ENCODE measurements around the gene PLXNA4.
"Not testable (repeated sequence)": the region's sequence is repeated elsewhere in the genome, so short reads cannot be mapped to it uniquely, and the experiment has no call there.

PLXNA4 gene

GRCh38 chr7:132608523-132608922 lies 32.3 kb upstream of the PLXNA4 start:
- no peak overlapping the region for H3K4me3 ChIP-seq (ENCODE audit: low read depth in 1 of 2, low read length in 2 of 2)
- no peaks in the 10 kb centered on the region for H3K9me3 ChIP-seq (ENCODE audit: low read length)
- no peaks in the 10 kb centered on the region for H3K27me3 ChIP-seq (ENCODE audit: control insufficient read depth in 1 of 2, insufficient read depth in 2 of 2, low read length in 2 of 2)
- no peak overlapping the region for H3K27ac ChIP-seq (ENCODE audit: low read depth, low read length)
- H3K4me1 ChIP-seq (ENCODE audit: insufficient read depth, low read length): no peaks in the 10 kb centered on the region
- no peak overlapping the region for H3K9ac ChIP-seq (ENCODE audit: low read length)
- H3K36me3 ChIP-seq (ENCODE audit: insufficient read depth, low read length): no peaks in the 10 kb centered on the region

GRCh38 chr7:132607656-132608055 lies 31.4 kb upstream of the PLXNA4 start:
- Histone ChIP-seq H3K9me3 (ENCODE audit: low read length) (no peaks in the 10 kb centered on the region), H3K36me3 (ENCODE audit: insufficient read depth, low read length) (no peaks in the 10 kb centered on the region)

GRCh38 chr7:132604121-132604520 lies 27.9 kb upstream of the PLXNA4 start:
- no peaks in the 10 kb centered on the region for H3K4me1 ChIP-seq (ENCODE audit: insufficient read depth, low read length)
- H3K27me3 ChIP-seq (ENCODE audit: control insufficient read depth in 1 of 2, insufficient read depth in 2 of 2, low read length in 2 of 2): peaks cover 0 to 4% of the 10 kb centered on the region in 2 donors
- H3K27ac ChIP-seq (ENCODE audit: low read depth, low read length): no peak overlapping the region
- H3K4me3 ChIP-seq (ENCODE audit: low read depth in 1 of 2, low read length in 2 of 2): no peak overlapping the region
- H3K9me3 ChIP-seq (ENCODE audit: low read length): no peaks in the 10 kb centered on the region
- no peak overlapping the region for H3K9ac ChIP-seq (ENCODE audit: low read length)
- no peaks in the 10 kb centered on the region for H3K36me3 ChIP-seq (ENCODE audit: insufficient read depth, low read length)

More at GRCh38 chr7:132607656-132608055, 31.4 kb upstream of the PLXNA4 start:
- H3K27me3 ChIP-seq (ENCODE audit: control insufficient read depth in 1 of 2, insufficient read depth in 2 of 2, low read length in 2 of 2): no peaks in the 10 kb centered on the region
- no peak overlapping the region for H3K9ac ChIP-seq (ENCODE audit: low read length)
- no peak overlapping the region for H3K27ac ChIP-seq (ENCODE audit: low read depth, low read length)
- no peak overlapping the region for H3K4me3 ChIP-seq (ENCODE audit: low read depth in 1 of 2, low read length in 2 of 2)
- H3K4me1 ChIP-seq (ENCODE audit: insufficient read depth, low read length): no peaks in the 10 kb centered on the region

GRCh38 chr7:132603220-132603833 lies 27.1 kb upstream of the PLXNA4 start:
- Histone ChIP-seq H3K27me3 (ENCODE audit: control insufficient read depth in 1 of 2, insufficient read depth in 2 of 2, low read length in 2 of 2) (peaks cover 0 to 4% of the 10 kb centered on the region in 2 donors), H3K9me3 (ENCODE audit: low read length) (no peaks in the 10 kb centered on the region), H3K27ac (ENCODE audit: low read depth, low read length) (no peak overlapping the region), H3K36me3 (ENCODE audit: insufficient read depth, low read length) (no peaks in the 10 kb centered on the region), H3K9ac (ENCODE audit: low read length) (no peak overlapping the region), H3K4me1 (ENCODE audit: insufficient read depth, low read length) (no peaks in the 10 kb centered on the region), H3K4me3 (ENCODE audit: low read depth in 1 of 2, low read length in 2 of 2) (no peak overlapping the region)

- no peaks in the 10 kb centered on the region for H3K4me1 ChIP-seq (ENCODE audit: insufficient read depth, low read length)
- H3K9me3 ChIP-seq (ENCODE audit: low read length): no peaks in the 10 kb centered on the region
- peaks cover 0 to 4% of the 10 kb centered on the region in 2 donors for H3K27me3 ChIP-seq (ENCODE audit: control insufficient read depth in 1 of 2, insufficient read depth in 2 of 2, low read length in 2 of 2)
- H3K27ac ChIP-seq (ENCODE audit: low read depth, low read length): no peak overlapping the region
- no peak overlapping the region for H3K9ac ChIP-seq (ENCODE audit: low read length)
- no peak overlapping the region for H3K4me3 ChIP-seq (ENCODE audit: low read depth in 1 of 2, low read length in 2 of 2)
- H3K36me3 ChIP-seq (ENCODE audit: insufficient read depth, low read length): no peaks in the 10 kb centered on the region
Measured at GRCh38 chr7:132601783-132602182, 25.5 kb upstream of the PLXNA4 start.

GRCh38 chr7:132596588-132596987 lies 20.3 kb upstream of the PLXNA4 start:
- no peaks in the 10 kb centered on the region for H3K27me3 ChIP-seq (ENCODE audit: control insufficient read depth in 1 of 2, insufficient read depth in 2 of 2, low read length in 2 of 2)
- no peaks in the 10 kb centered on the region for H3K9me3 ChIP-seq (ENCODE audit: low read length)
- no peak overlapping the region for H3K9ac ChIP-seq (ENCODE audit: low read length)
- H3K4me1 ChIP-seq (ENCODE audit: insufficient read depth, low read length): no peaks in the 10 kb centered on the region
- H3K36me3 ChIP-seq (ENCODE audit: insufficient read depth, low read length): no peaks in the 10 kb centered on the region
- no peak overlapping the region for H3K27ac ChIP-seq (ENCODE audit: low read depth, low read length)
- H3K4me3 ChIP-seq (ENCODE audit: low read depth in 1 of 2, low read length in 2 of 2): no peak overlapping the region

- not testable (repeated sequence) for H3K9ac ChIP-seq (ENCODE audit: low read length); H3K27ac ChIP-seq (ENCODE audit: low read depth, low read length); H3K4me1 ChIP-seq (ENCODE audit: insufficient read depth, low read length); H3K4me3 ChIP-seq (ENCODE audit: low read depth in 1 of 2, low read length in 2 of 2); H3K36me3 ChIP-seq (ENCODE audit: insufficient read depth, low read length); H3K9me3 ChIP-seq (ENCODE audit: low read length); H3K27me3 ChIP-seq (ENCODE audit: control insufficient read depth in 1 of 2, insufficient read depth in 2 of 2, low read length in 2 of 2)
Measured at GRCh38 chr7:132594741-132595140, 18.5 kb upstream of the PLXNA4 start.

GRCh38 chr7:132592936-132593335 lies 16.7 kb upstream of the PLXNA4 start:
- no peaks in the 10 kb centered on the region for H3K4me1 ChIP-seq (ENCODE audit: insufficient read depth, low read length)
- no peak overlapping the region for H3K9ac ChIP-seq (ENCODE audit: low read length)
- no peak overlapping the region for H3K27ac ChIP-seq (ENCODE audit: low read depth, low read length)
- H3K9me3 ChIP-seq (ENCODE audit: low read length): no peaks in the 10 kb centered on the region
- H3K36me3 ChIP-seq (ENCODE audit: insufficient read depth, low read length): no peaks in the 10 kb centered on the region
- no peaks in the 10 kb centered on the region for H3K27me3 ChIP-seq (ENCODE audit: control insufficient read depth in 1 of 2, insufficient read depth in 2 of 2, low read length in 2 of 2)
- H3K4me3 ChIP-seq (ENCODE audit: low read depth in 1 of 2, low read length in 2 of 2): no peak overlapping the region

GRCh38 chr7:132592231-132592920 lies 16.1 kb upstream of the PLXNA4 start:
- no peak overlapping the region for H3K27ac ChIP-seq (ENCODE audit: low read depth, low read length)
- H3K4me3 ChIP-seq (ENCODE audit: low read depth in 1 of 2, low read length in 2 of 2): no peak overlapping the region
- H3K27me3 ChIP-seq (ENCODE audit: control insufficient read depth in 1 of 2, insufficient read depth in 2 of 2, low read length in 2 of 2): no peaks in the 10 kb centered on the region
- H3K4me1 ChIP-seq (ENCODE audit: insufficient read depth, low read length): no peaks in the 10 kb centered on the region
- H3K9ac ChIP-seq (ENCODE audit: low read length): no peak overlapping the region
- H3K9me3 ChIP-seq (ENCODE audit: low read length): no peaks in the 10 kb centered on the region
- H3K36me3 ChIP-seq (ENCODE audit: insufficient read depth, low read length): no peaks in the 10 kb centered on the region

GRCh38 chr7:132590162-132590561 lies 13.9 kb upstream of the PLXNA4 start:
- H3K9ac ChIP-seq (ENCODE audit: low read length): no peak overlapping the region
- H3K27ac ChIP-seq (ENCODE audit: low read depth, low read length): no peak overlapping the region
- H3K36me3 ChIP-seq (ENCODE audit: insufficient read depth, low read length): no peaks in the 10 kb centered on the region
- H3K4me3 ChIP-seq (ENCODE audit: low read depth in 1 of 2, low read length in 2 of 2): no peak overlapping the region
- H3K9me3 ChIP-seq (ENCODE audit: low read length): no peaks in the 10 kb centered on the region
- H3K4me1 ChIP-seq (ENCODE audit: insufficient read depth, low read length): no peaks in the 10 kb centered on the region
- H3K27me3 ChIP-seq (ENCODE audit: control insufficient read depth in 1 of 2, insufficient read depth in 2 of 2, low read length in 2 of 2): no peaks in the 10 kb centered on the region

GRCh38 chr7:132588596-132588995 lies 12.3 kb upstream of the PLXNA4 start:
- Histone ChIP-seq H3K27me3 (ENCODE audit: control insufficient read depth in 1 of 2, insufficient read depth in 2 of 2, low read length in 2 of 2) (no peaks in the 10 kb centered on the region), H3K4me1 (ENCODE audit: insufficient read depth, low read length) (no peaks in the 10 kb centered on the region), H3K9me3 (ENCODE audit: low read length) (no peaks in the 10 kb centered on the region), H3K9ac (ENCODE audit: low read length) (no peak overlapping the region), H3K4me3 (ENCODE audit: low read depth in 1 of 2, low read length in 2 of 2) (no peak overlapping the region), H3K36me3 (ENCODE audit: insufficient read depth, low read length) (no peaks in the 10 kb centered on the region), H3K27ac (ENCODE audit: low read depth, low read length) (no peak overlapping the region)

Data from muscle layer of colon (tissue), 2 donors.